H9 (cell line): Measurements from ENCODE around the gene RASGEF1C. TPM values are rescaled to one million over a fixed set of nuclear protein-coding genes. Genes with fewer than 3 reads are reported as not detected.

ENCODE experiments used
- DNase-seq: peaks from one replicate; pipeline ENCODE4 v3.0.0-alpha.2; 2017
- H2AFZ ChIP-seq: one replicate; pipeline ENCODE4 v1.6.1; 2013; ENCODE audit warnings: mild to moderate bottlenecking, low read length, control low read depth, moderate library complexity
- H2AK5ac ChIP-seq: 2 replicates; pipeline ENCODE4 v1.6.1; 2013; ENCODE audit warnings: low read length, control low read depth, mixed read lengths; ENCODE audit not compliant: insufficient read length
- H2BK120ac ChIP-seq: one replicate; pipeline ENCODE4 v1.6.1; 2013; ENCODE audit warnings: low read depth, mild to moderate bottlenecking, low read length, control low read depth, inconsistent platforms; ENCODE audit not compliant: poor library complexity, severe bottlenecking
- H2BK12ac ChIP-seq: 2 replicates; pipeline ENCODE4 v1.6.1; 2013; ENCODE audit warnings: low read length, control low read depth, mixed read lengths, low read depth; ENCODE audit not compliant: insufficient read length
- H2BK15ac ChIP-seq: 2 replicates; pipeline ENCODE4 v1.6.1; 2013; ENCODE audit warnings: low read depth, low read length, control low read depth
- H2BK20ac ChIP-seq: one replicate; pipeline ENCODE4 v1.6.1; 2013; ENCODE audit warnings: low read depth, mild to moderate bottlenecking, low read length, control low read depth, inconsistent platforms; ENCODE audit not compliant: poor library complexity, severe bottlenecking
- H2BK5ac ChIP-seq: 2 replicates; pipeline ENCODE4 v1.6.1; 2013; ENCODE audit warnings: low read length, control low read depth, mixed read lengths; ENCODE audit not compliant: insufficient read length
- H3K14ac ChIP-seq: 2 replicates; pipeline ENCODE4 v1.6.1; 2013; ENCODE audit warnings: low read length, control low read depth; ENCODE audit not compliant: insufficient read depth
- H3K18ac ChIP-seq: 2 replicates; pipeline ENCODE4 v1.6.1; 2013; ENCODE audit warnings: low read depth, mild to moderate bottlenecking, mixed read lengths, low read length, control low read depth; ENCODE audit not compliant: insufficient read length
- H3K23ac ChIP-seq: 2 replicates; pipeline ENCODE4 v1.6.1; 2013; ENCODE audit warnings: low read length, control low read depth, mixed read lengths, low read depth; ENCODE audit not compliant: insufficient read length
- H3K23me2 ChIP-seq: 2 replicates; pipeline ENCODE4 v1.6.1; 2013; ENCODE audit warnings: low read depth, mild to moderate bottlenecking, mixed read lengths, low read length, control low read depth; ENCODE audit not compliant: insufficient read length, poor library complexity, severe bottlenecking
- H3K27ac ChIP-seq: 2 replicates; pipeline ENCODE4 v1.5.1; 2013; ENCODE audit warnings: low read length, control low read depth, mixed read lengths, low read depth; ENCODE audit not compliant: insufficient read length
- H3K27me3 ChIP-seq: 2 replicates; pipeline ENCODE4 v1.6.1; 2013; ENCODE audit warnings: low read length, control low read depth, inconsistent platforms; ENCODE audit not compliant: insufficient read depth
- H3K4ac ChIP-seq: 2 replicates; pipeline ENCODE4 v1.6.1; 2013; ENCODE audit warnings: low read depth, mild to moderate bottlenecking, control low read depth, inconsistent platforms, low read length, moderate library complexity
- H3K4me1 ChIP-seq: 2 replicates; pipeline ENCODE4 v1.6.1; 2013; ENCODE audit warnings: low read length, control low read depth, inconsistent platforms; ENCODE audit not compliant: insufficient read depth
- H3K4me2 ChIP-seq: 2 replicates; pipeline ENCODE4 v1.6.1; 2013; ENCODE audit warnings: low read length, control low read depth, mixed read lengths; ENCODE audit not compliant: insufficient read length, insufficient read depth
- H3K56ac ChIP-seq: 2 replicates; pipeline ENCODE4 v1.6.1; 2013; ENCODE audit warnings: low read depth, mild to moderate bottlenecking, mixed read lengths, low read length, control low read depth; ENCODE audit not compliant: insufficient read length
- H3K79me1 ChIP-seq: 2 replicates; pipeline ENCODE4 v1.6.1; 2013; ENCODE audit warnings: low read depth, mild to moderate bottlenecking, moderate library complexity, low read length, control low read depth, inconsistent platforms; ENCODE audit not compliant: insufficient read depth, poor library complexity, severe bottlenecking
- H3K79me2 ChIP-seq: 2 replicates; pipeline ENCODE4 v1.6.1; 2013; ENCODE audit warnings: low read length, control low read depth, inconsistent platforms; ENCODE audit not compliant: insufficient read depth
- H3K9ac ChIP-seq: 2 replicates; pipeline ENCODE4 v1.6.1; 2013; ENCODE audit warnings: low read length, control low read depth, mixed read lengths; ENCODE audit not compliant: insufficient read length; ENCODE audit errors: extremely low read depth
- H3K9me3 ChIP-seq: one replicate; pipeline ENCODE4 v1.6.1; 2013; ENCODE audit warnings: low read depth, low read length, inconsistent platforms; ENCODE audit not compliant: control insufficient read depth
- H3T11ph ChIP-seq: one replicate; pipeline ENCODE4 v1.6.1; 2013; ENCODE audit warnings: mild to moderate bottlenecking, low read length, control low read depth, inconsistent platforms
- H4K20me1 ChIP-seq: one replicate; pipeline ENCODE4 v1.6.1; 2013; ENCODE audit not compliant: control insufficient read depth, insufficient read length, insufficient read depth
- H4K5ac ChIP-seq: 2 replicates; pipeline ENCODE4 v1.6.1; 2013; ENCODE audit warnings: low read depth, mild to moderate bottlenecking, mixed read lengths, low read length, control low read depth; ENCODE audit not compliant: insufficient read length
- H4K8ac ChIP-seq: replicated peaks from 2 replicates; pipeline ENCODE4 v1.6.1; 2013; ENCODE audit warnings: low read length, control low read depth, mixed read lengths, low read depth; ENCODE audit not compliant: insufficient read length
- H4K91ac ChIP-seq: 2 replicates; pipeline ENCODE4 v1.6.1; 2013; ENCODE audit warnings: low read depth, mild to moderate bottlenecking, moderate library complexity, mixed read lengths, low read length, control low read depth; ENCODE audit not compliant: insufficient read length
- H3K27ac Mint-ChIP-seq, 3 experiments: 2 replicates in 2 of 3; 3 replicates in 1 of 3; pipeline ENCODE4 v1.8.0; 2020 to 2021; ENCODE audit warnings: mixed read lengths in 3 of 3, mild to moderate bottlenecking in 1 of 3, moderate library complexity in 1 of 3
- H3K27me3 Mint-ChIP-seq: 2 replicates; pipeline ENCODE4 v1.8.0; 2021; ENCODE audit warnings: low read depth, mild to moderate bottlenecking, moderate library complexity, mixed read lengths
- H3K36me3 Mint-ChIP-seq, 3 experiments: 2 replicates in 2 of 3; 3 replicates in 1 of 3; pipeline ENCODE4 v1.8.0; 2020 to 2021; ENCODE audit warnings: low read depth in 3 of 3, mixed read lengths in 3 of 3; ENCODE audit not compliant: insufficient read depth in 1 of 3
- H3K4me1 Mint-ChIP-seq, 2 experiments: 2 replicates each; pipeline ENCODE4 v1.8.0; 2020; ENCODE audit warnings: mixed read lengths in 2 of 2
- H3K4me3 Mint-ChIP-seq, 2 experiments: 2 replicates in 1 of 2; 3 replicates in 1 of 2; pipeline ENCODE4 v1.8.0; 2020 to 2021; ENCODE audit warnings: mild to moderate bottlenecking in 2 of 2, mixed read lengths in 2 of 2, moderate library complexity in 1 of 2
- H3K9me3 Mint-ChIP-seq, 2 experiments: 2 replicates in 1 of 2; 3 replicates in 1 of 2; pipeline ENCODE4 v1.8.0; 2020; ENCODE audit warnings: mild to moderate bottlenecking in 2 of 2, mixed read lengths in 2 of 2, moderate library complexity in 1 of 2
- CTCF ChIP-seq: fragments of 200-600 bp; sonication (generic); conservative IDR thresholded peaks from 3 replicates; pipeline ENCODE4 v1.8.0; 2021; ENCODE audit warnings: antibody characterized with exemption, mild to moderate bottlenecking
- WGBS: extraction: QIAGEN DNeasy Blood & Tissue Kit; methylation state at CpG from one replicate; pipeline ENCODE4 v1.1.7; 2013; ENCODE audit warnings: missing lambda C conversion rate, low lambda C conversion rate, mixed read lengths; ENCODE audit not compliant: insufficient read length; ENCODE audit errors: extremely low coverage; 5-methylcytosine and 5-hydroxymethylcytosine counted together
- total RNA-seq: library from RNA; stranded (reverse); gene quantifications from 2 replicates; pipeline ENCODE4 v1.2.1, GENCODE V29; 2021

Gene RASGEF1C
- total RNA-seq, 1 experiment from 2014 or later: 0.83 TPM

- DNase-seq: no peak
- Histone ChIP-seq H3K9ac (no peak overlapping the region), H3K79me1 (no peaks in the 10 kb centered on the region), H2BK120ac (no peak overlapping the region), H3K18ac (no peak overlapping the region), H2BK15ac (no peak overlapping the region), H3K9me3 (no peaks in the 10 kb centered on the region), H3K4ac (no peak overlapping the region), H4K8ac (no peak overlapping the region), H3K23ac (no peak overlapping the region), H3K27ac (no peak overlapping the region), H4K91ac (no peak overlapping the region), H3K14ac (peak overlapping the region; percentile 5; the same call in 1 of the 2 replicates), H2BK5ac (no peak overlapping the region), H2AK5ac (no peak overlapping the region), H3K4me2 (no peak overlapping the region), H3K79me2 (no peaks in the 10 kb centered on the region), H4K5ac (no peak overlapping the region), H2BK20ac (no peak overlapping the region), H3K23me2 (peaks cover 2% of the 10 kb centered on the region), H3K56ac (no peak overlapping the region), H2BK12ac (no peak overlapping the region), H3T11ph (no peak overlapping the region), H3K4me1 (no peaks in the 10 kb centered on the region), H3K27me3 (no peaks in the 10 kb centered on the region), H4K20me1 (no peaks in the 10 kb centered on the region), H2AFZ (no peak overlapping the region)
- 0 out of 4 replicates have a peak, but pooled peaks cover 0 to 2% of the 10 kb centered on the region in 2 experiments for H3K4me1 Mint-ChIP-seq
- no CpG with 5 or more reads among the region's 18 CpGs for WGBS
- no peak overlapping the region for H3K27ac Mint-ChIP-seq
- peaks cover 7% of the 10 kb centered on the region for H3K27me3 Mint-ChIP-seq
- peaks cover 0 to 11% (median 0%) of the 10 kb centered on the region in 3 experiments; a peak in 3 of 7 replicates for H3K36me3 Mint-ChIP-seq
- no peak overlapping the region for H3K4me3 Mint-ChIP-seq
- peaks cover 2 to 4% of the 10 kb centered on the region in 2 experiments; a peak in 3 of 5 replicates for H3K9me3 Mint-ChIP-seq
- no peak for TF ChIP-seq CTCF
These were observed 109.0 kb downstream of the RASGEF1C start for GRCh38 chr5:180099733-180100611.
